Peyer's patch (tissue), 4 donors: ENCODE data around the gene SUV39H2. TPM values are rescaled to one million over a fixed set of nuclear protein-coding genes. Genes with fewer than 3 reads are reported as not detected.

Experiments used
- DNase-seq, 3 donors: peaks; one replicate each; pipeline ENCODE4 v3.0.0-alpha.2; 2017 to 2019
- H3K27ac ChIP-seq, 4 donors: fragments of 200-600 bp; sonication (generic); one replicate each; pipeline ENCODE4 v1.5.1; 2016 to 2019
- H3K27me3 ChIP-seq, 2 donors: fragments of 200-600 bp; sonication (generic); one replicate each; pipeline ENCODE4 v1.5.1; 2019
- H3K36me3 ChIP-seq, 3 donors: fragments of 200-600 bp; sonication (generic); one replicate each; pipeline ENCODE4 v1.5.1; 2016 to 2019
- H3K4me1 ChIP-seq, 4 donors: fragments of 200-600 bp; sonication (generic); one replicate each; pipeline ENCODE4 v1.5.1; 2016 to 2019
- H3K4me3 ChIP-seq, 4 donors: fragments of 200-600 bp; sonication (generic); 1 replicate in 3 of 4; 2 replicates in 1 of 4; pipeline ENCODE4 v1.5.1; 2016 to 2019; ENCODE audit warnings: mild to moderate bottlenecking in 1 of 4
- H3K9me3 ChIP-seq, 4 donors: fragments of 200-600 bp; sonication (generic); one replicate each; pipeline ENCODE4 v1.5.1; 2016 to 2019; ENCODE audit warnings: mild to moderate bottlenecking in 1 of 4
- POLR2A ChIP-seq, 2 donors: fragments of 450-650 bp; IDR thresholded peaks; one replicate each; pipeline ENCODE4 v1.5.1; 2017; ENCODE audit warnings: antibody characterized with exemption in 2 of 2, mild to moderate bottlenecking in 2 of 2, moderate library complexity in 2 of 2
- total RNA-seq, 4 donors: library from RNA; depleted of rRNA; stranded (reverse); fragments of >200 nt; gene quantifications; one replicate each; pipeline ENCODE4 v1.1.0, GENCODE V29; 2016
- TF ChIP-seq, protein P1 (sequence below), 6 experiments: fragments of 450-650 bp in 4 of 6; fragments of 200-600 bp in 2 of 6; sonication (generic) in 1 of 6; IDR thresholded peaks; one replicate each; pipeline ENCODE4 v1.5.1; 2017 to 2019; ENCODE audit warnings: antibody characterized with exemption in 6 of 6, mild to moderate bottlenecking in 3 of 6, moderate library complexity in 1 of 6

The SUV39H2 gene
- total RNA-seq, 4 donors from 2014 or later: 2.5 to 22.3 (median 9.0) TPM

DNA sequence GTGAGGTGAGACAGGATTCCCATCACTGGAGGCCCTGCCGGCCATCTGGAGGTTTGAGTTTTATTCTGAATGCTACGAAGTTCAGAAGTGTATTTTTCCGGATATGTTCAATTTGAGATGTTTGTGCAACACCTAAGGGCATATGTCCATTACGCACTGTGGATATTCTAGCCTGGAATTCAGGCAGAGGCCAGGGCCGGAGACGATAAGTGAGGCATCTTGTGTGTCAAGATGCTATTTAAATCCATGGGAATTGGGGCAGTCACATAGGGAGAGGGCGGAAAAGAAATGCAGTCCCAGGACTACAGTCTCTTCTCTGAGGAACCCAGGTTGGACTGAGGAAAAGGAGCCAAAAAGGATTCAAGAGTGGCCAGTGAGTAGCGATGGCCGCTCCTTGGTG lies 1.9 kb upstream of the SUV39H2 start:
- TF ChIP-seq POLR2A (IDR thresholded peaks at IDR 0.05): no peak
- TF ChIP-seq, protein P1, sequence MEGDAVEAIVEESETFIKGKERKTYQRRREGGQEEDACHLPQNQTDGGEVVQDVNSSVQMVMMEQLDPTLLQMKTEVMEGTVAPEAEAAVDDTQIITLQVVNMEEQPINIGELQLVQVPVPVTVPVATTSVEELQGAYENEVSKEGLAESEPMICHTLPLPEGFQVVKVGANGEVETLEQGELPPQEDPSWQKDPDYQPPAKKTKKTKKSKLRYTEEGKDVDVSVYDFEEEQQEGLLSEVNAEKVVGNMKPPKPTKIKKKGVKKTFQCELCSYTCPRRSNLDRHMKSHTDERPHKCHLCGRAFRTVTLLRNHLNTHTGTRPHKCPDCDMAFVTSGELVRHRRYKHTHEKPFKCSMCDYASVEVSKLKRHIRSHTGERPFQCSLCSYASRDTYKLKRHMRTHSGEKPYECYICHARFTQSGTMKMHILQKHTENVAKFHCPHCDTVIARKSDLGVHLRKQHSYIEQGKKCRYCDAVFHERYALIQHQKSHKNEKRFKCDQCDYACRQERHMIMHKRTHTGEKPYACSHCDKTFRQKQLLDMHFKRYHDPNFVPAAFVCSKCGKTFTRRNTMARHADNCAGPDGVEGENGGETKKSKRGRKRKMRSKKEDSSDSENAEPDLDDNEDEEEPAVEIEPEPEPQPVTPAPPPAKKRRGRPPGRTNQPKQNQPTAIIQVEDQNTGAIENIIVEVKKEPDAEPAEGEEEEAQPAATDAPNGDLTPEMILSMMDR (IDR thresholded peaks at IDR 0.05): no peak
- no peak for DNase-seq
- Histone ChIP-seq H3K9me3 (no peaks in the 10 kb centered on the region), H3K4me3 (no peak overlapping the region), H3K4me1 (peaks cover 0 to 15% (median 0%) of the 10 kb centered on the region in 4 donors), H3K27me3 (no peaks in the 10 kb centered on the region), H3K36me3 (no peaks in the 10 kb centered on the region), H3K27ac (no peak overlapping the region)

DNA sequence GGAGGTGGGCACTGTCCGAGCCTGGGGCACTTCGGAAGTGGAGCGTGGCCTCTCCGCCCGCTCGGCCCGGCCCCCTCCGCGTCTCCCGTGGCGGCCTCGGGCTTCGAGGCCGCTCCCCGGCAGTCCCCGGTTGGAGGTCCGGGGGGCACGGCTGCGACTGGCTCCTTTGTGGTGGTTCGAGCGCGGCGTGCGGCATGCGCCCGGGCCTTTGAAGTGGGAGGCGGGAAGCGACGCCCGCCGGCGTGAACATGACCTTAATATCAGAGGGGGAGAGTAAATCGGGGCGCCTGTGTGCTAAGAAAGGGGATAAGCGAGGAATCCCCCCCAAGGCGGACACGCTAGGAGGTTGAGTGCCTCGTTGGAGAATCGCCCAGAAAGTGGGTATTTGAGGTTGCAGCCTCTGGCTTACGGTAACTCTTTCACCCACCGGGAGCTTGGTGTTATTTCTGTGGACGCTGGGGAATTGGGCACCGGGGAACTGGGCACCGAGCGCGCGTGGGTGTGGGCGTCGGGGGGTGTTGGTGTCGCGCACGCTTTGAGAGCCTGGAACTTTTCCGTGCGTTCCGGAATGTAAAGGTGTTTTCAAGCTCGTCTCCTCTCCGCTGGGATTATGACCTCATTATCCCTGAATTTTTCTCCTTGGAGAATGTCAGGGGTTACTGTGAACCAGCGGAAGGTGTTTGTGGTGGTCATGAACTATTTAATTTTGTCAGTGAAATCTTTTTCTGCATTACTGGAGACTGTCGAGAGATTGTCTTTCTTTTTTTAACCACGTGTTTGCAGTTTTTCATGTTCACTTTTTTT lies 660 bp downstream of the SUV39H2 start:
- peak overlapping the region; percentile 83 to 93 (median 90) for H3K27ac ChIP-seq
- peaks cover 0 to 15% (median 0%) of the 10 kb centered on the region in 4 donors for H3K4me1 ChIP-seq
- H3K27me3 ChIP-seq: no peaks in the 10 kb centered on the region
- TF ChIP-seq, protein P1 (IDR thresholded peaks at IDR 0.05): no peak
- no peak for TF ChIP-seq POLR2A (IDR thresholded peaks at IDR 0.05)
- peak in 1 of 3 donors; percentile 20 for DNase-seq
- no peaks in the 10 kb centered on the region for H3K9me3 ChIP-seq
- H3K4me3 ChIP-seq: peak overlapping the region; percentile 83 to 99 (median 93)
- H3K36me3 ChIP-seq: no peaks in the 10 kb centered on the region

DNA sequence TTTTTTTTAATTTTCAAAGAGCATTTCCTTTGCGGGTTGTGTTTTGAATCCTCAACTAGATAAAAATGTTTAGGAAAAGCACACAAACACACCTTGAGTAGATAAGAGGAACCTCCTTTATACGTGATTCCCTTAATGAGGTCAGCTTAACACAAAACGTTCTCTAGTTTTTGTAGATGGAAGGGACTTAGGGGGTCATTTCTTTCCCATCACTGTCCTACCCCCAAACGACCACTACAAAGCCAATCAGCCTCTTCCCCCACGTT lies 1.2 kb downstream of the SUV39H2 start:
- Histone ChIP-seq H3K27ac (no peak overlapping the region), H3K27me3 (no peaks in the 10 kb centered on the region), H3K4me1 (peaks cover 0 to 15% (median 0%) of the 10 kb centered on the region in 4 donors), H3K36me3 (no peaks in the 10 kb centered on the region), H3K9me3 (no peaks in the 10 kb centered on the region), H3K4me3 (peak overlapping the region in 1 of 4 donors; percentile 93)
- DNase-seq: no peak
- no peak for TF ChIP-seq POLR2A (IDR thresholded peaks at IDR 0.05)
- TF ChIP-seq, protein P1 (IDR thresholded peaks at IDR 0.05): no peak

DNA sequence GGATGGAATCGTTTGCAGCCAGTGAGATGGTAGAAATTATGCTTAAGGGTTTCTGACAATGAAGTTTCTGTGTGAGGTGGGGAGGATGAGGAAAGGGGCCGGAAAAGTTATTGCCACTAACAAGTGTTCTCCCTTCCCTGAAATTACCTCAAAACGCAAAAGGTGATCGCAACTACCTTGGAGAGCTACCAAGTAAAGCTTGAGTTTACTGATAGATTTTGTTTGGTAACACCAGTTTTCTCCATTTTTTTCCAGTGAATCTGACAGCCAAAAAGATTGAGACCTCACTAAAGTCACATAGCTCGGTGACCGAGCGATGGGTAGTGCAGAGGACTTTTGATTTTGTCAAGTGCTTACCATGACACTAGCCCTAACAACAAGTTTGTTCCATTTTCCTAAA lies 1.6 kb downstream of the SUV39H2 start:
- no peak overlapping the region for H3K27ac ChIP-seq
- H3K9me3 ChIP-seq: no peaks in the 10 kb centered on the region
- H3K36me3 ChIP-seq: no peaks in the 10 kb centered on the region
- DNase-seq: no peak
- H3K27me3 ChIP-seq: no peaks in the 10 kb centered on the region
- peak overlapping the region in 1 of 4 donors; percentile 93 for H3K4me3 ChIP-seq
- TF ChIP-seq POLR2A (IDR thresholded peaks at IDR 0.05): no peak
- TF ChIP-seq, protein P1 (IDR thresholded peaks at IDR 0.05): no peak
- H3K4me1 ChIP-seq: peaks cover 0 to 15% (median 0%) of the 10 kb centered on the region in 4 donors

DNA sequence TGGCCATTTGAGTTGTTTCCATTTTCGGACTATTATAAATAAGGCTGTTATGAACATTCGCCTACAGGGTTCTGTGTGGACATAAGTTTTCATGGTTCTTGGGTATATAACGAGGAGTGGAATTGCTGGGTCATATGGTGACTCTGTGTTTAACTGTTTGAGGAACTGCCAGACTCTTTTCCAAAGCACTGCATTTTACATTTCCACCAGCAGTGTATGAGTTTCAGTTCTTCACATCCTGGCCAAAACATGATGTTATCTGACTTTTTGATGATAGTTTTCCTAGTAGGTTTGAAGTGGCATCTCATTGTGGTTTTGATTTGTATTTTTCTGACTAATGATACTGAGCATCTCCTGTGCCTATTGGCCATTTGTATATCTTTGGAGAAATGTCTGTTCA lies 5.4 kb downstream of the SUV39H2 start:
- Histone ChIP-seq H3K4me3 (no peak overlapping the region), H3K36me3 (no peaks in the 10 kb centered on the region), H3K9me3 (no peaks in the 10 kb centered on the region), H3K27me3 (no peaks in the 10 kb centered on the region), H3K27ac (no peak overlapping the region), H3K4me1 (peaks cover 0 to 5% (median 0%) of the 10 kb centered on the region in 4 donors)
- no peak for TF ChIP-seq POLR2A (IDR thresholded peaks at IDR 0.05)
- DNase-seq: no peak

DNA sequence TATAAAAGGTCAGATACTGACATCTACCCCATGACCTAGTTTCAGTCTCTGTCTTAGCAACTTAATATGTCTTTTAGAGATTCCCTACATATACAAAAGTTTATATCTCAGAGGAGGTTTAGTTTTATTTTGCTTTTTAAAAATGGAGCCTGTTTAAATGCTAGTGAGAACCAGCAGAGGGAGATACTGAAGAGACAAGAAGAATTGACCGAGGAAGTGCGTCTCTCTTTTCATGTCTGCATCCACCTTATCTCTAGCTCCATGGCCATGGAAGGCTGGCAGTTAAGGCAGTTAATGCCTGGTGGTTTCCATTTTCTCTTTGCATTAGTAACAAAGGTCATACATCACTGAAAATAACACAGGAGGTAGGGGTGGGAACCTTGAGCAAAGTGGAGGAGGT lies 10.7 kb downstream of the SUV39H2 start:
- Histone ChIP-seq H3K4me3 (no peak overlapping the region), H3K9me3 (no peaks in the 10 kb centered on the region), H3K27me3 (no peaks in the 10 kb centered on the region), H3K36me3 (no peaks in the 10 kb centered on the region), H3K27ac (no peak overlapping the region), H3K4me1 (no peaks in the 10 kb centered on the region)
- TF ChIP-seq POLR2A (IDR thresholded peaks at IDR 0.05): no peak
- TF ChIP-seq, protein P1 (IDR thresholded peaks at IDR 0.05): peak in 4 of 6 experiments; percentile 17 to 28 (median 24)
- DNase-seq: no peak
